Endothelial cell of umbilical vein (primary cell): ENCODE results near the gene FAM185A.

Experiments
- EZH2 ChIP-seq: IDR thresholded peaks from 2 replicates; pipeline ENCODE4 v1.6.1; 2012; ENCODE audit warnings: borderline replicate concordance, low read depth, mild to moderate bottlenecking, moderate library complexity, low read length, inconsistent platforms; ENCODE audit not compliant: severe bottlenecking
- FOS ChIP-seq: IDR thresholded peaks from 2 replicates; pipeline ENCODE4 v1.6.1; 2011; ENCODE audit warnings: mild to moderate bottlenecking, low read length, moderate library complexity, borderline replicate concordance; ENCODE audit not compliant: insufficient read depth
- MYC ChIP-seq: IDR thresholded peaks from one replicate; pipeline ENCODE4 v1.6.1; 2011; ENCODE audit warnings: mild to moderate bottlenecking, low read depth, low read length
- POLR2A ChIP-seq: IDR thresholded peaks from 2 replicates; pipeline ENCODE4 v1.6.1; 2012; ENCODE audit warnings: low read depth, mild to moderate bottlenecking, control low read depth, low read length
- TF ChIP-seq, protein P1 (sequence below), 2 donors: IDR thresholded peaks; 1 replicate in 1 of 2; 2 replicates in 1 of 2; pipeline ENCODE4 v1.5.1; 2011; ENCODE audit warnings: low read length in 2 of 2, mild to moderate bottlenecking in 2 of 2, moderate library complexity in 2 of 2, control low read depth in 1 of 2, inconsistent platforms in 1 of 2, low read depth in 1 of 2; ENCODE audit not compliant: insufficient read depth in 1 of 2; ENCODE audit errors: extremely low read depth in 1 of 2
- TF ChIP-seq, protein P2 (sequence below): IDR thresholded peaks from 2 replicates; pipeline ENCODE4 v1.6.1; 2011; ENCODE audit not compliant: insufficient read depth, insufficient read length

DNA sequence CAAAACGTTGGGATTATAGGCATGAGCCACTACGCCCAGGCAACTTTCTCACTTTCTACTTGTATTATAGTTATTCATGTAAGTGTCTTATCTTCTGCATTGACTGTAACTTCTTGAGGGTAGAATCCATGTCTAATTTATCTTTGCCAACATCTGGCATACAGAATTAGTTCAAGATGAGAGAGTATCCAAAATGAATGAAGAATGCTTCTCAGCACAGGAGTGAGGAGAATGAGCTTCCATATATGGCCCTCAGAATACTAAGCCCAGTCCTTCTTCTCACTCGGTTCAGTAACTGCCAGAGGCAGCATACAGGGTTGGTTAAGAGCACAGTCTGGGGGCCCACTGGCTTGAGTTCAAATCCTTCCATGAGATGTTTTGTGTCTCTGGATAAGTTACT, 89.0 kb downstream of the FAM185A start:
- TF ChIP-seq MYC (no peak), EZH2 (no peak), FOS (no peak), POLR2A (no peak)
- TF ChIP-seq, protein P1, sequence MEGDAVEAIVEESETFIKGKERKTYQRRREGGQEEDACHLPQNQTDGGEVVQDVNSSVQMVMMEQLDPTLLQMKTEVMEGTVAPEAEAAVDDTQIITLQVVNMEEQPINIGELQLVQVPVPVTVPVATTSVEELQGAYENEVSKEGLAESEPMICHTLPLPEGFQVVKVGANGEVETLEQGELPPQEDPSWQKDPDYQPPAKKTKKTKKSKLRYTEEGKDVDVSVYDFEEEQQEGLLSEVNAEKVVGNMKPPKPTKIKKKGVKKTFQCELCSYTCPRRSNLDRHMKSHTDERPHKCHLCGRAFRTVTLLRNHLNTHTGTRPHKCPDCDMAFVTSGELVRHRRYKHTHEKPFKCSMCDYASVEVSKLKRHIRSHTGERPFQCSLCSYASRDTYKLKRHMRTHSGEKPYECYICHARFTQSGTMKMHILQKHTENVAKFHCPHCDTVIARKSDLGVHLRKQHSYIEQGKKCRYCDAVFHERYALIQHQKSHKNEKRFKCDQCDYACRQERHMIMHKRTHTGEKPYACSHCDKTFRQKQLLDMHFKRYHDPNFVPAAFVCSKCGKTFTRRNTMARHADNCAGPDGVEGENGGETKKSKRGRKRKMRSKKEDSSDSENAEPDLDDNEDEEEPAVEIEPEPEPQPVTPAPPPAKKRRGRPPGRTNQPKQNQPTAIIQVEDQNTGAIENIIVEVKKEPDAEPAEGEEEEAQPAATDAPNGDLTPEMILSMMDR (IDR thresholded peaks at IDR 0.05; ENCODE audit: extremely low read depth in 1 of 2, insufficient read depth in 1 of 2, low read depth in 1 of 2, low read length in 2 of 2), result no peak
- TF ChIP-seq, protein P2, sequence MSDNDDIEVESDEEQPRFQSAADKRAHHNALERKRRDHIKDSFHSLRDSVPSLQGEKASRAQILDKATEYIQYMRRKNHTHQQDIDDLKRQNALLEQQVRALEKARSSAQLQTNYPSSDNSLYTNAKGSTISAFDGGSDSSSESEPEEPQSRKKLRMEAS, result no peak
